ENCODE results near the gene SMARCB1. TPM values are rescaled to one million over a fixed set of nuclear protein-coding genes. Genes with fewer than 3 reads are reported as not detected.

The SMARCB1 gene
- total RNA-seq, 4 donors from 2014 or later = 39.1 to 64.4 (median 51.6) TPM

DNA sequence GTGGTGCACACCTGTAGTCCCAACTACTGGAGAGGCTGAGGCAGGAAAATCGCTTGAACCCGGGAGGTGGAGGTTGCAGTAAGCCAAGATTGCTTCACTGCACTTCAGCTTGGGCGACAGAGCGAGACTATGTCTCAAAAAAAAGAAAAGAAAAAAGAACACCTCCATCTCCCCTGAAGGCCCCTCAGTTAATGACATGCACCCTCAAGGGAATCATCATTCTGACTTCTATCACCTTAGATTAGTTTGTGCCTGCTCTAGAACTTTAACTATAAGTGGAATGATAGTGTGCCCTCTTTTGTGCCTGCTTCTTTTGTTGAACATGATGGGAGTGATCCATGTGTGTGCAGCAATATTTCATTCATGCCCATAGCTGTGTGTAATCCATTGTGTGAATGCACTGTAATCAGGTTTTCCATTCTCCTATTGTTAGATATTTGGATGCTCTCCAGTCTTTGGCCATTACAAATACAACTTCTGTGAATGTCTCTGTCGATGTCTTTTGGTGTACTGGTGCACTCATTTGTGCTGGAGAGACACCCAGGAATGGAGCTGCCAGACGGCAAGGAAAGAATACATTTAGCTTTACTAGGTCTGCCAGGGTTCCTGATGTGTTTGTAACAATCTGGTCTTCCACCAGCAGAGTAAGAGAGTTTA is 31.7 kb upstream of the SMARCB1 start:
- H3K4me3 ChIP-seq = no peak overlapping the region
- no peaks in the 10 kb centered on the region for H3K4me1 ChIP-seq
- DNase-seq = no peak
- no peaks in the 10 kb centered on the region for H3K9me3 ChIP-seq
- intact Hi-C loops (cut with DNase I; ENCODE audit: low total_unique reads) = no loop called here
- H3K27ac ChIP-seq = no peak overlapping the region
- no peaks in the 10 kb centered on the region for H3K36me3 ChIP-seq
- TF ChIP-seq POLR2A (IDR thresholded peaks at IDR 0.05) = no peak
- TF ChIP-seq CTCF (IDR thresholded peaks at IDR 0.05) = no peak
- H3K27me3 ChIP-seq = no peaks in the 10 kb centered on the region

DNA sequence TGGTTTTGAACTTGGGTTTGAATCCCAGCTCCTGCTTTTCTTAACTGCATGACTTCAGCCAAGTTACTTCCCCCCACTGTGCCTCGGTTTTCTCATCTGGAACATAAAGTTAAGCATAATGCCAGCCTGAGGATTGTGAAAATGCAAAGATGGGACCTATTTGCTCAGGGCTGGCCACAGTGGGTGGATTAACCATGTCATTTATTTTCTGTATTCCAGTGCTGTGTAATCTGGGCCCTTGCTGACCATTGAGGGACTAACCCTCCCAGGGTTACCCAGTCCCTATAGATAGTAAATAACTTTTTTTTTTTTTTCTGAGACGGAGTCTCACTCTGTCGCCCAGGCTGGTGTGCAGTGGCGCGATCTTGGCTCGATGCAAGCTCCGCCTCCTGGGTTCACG is 31.1 kb upstream of the SMARCB1 start:
- Histone ChIP-seq H3K27ac (no peak overlapping the region), H3K36me3 (no peaks in the 10 kb centered on the region), H3K4me3 (no peak overlapping the region), H3K4me1 (no peaks in the 10 kb centered on the region), H3K9me3 (no peaks in the 10 kb centered on the region), H3K27me3 (no peaks in the 10 kb centered on the region)
- TF ChIP-seq CTCF (IDR thresholded peaks at IDR 0.05) = no peak
- no peak for TF ChIP-seq POLR2A (IDR thresholded peaks at IDR 0.05)
- intact Hi-C loops (cut with DNase I; ENCODE audit: low total_unique reads) = no loop called here
- DNase-seq = no peak

- Histone ChIP-seq H3K4me3 (no peak overlapping the region), H3K27me3 (no peaks in the 10 kb centered on the region), H3K9me3 (no peaks in the 10 kb centered on the region), H3K27ac (no peak overlapping the region), H3K4me1 (no peaks in the 10 kb centered on the region), H3K36me3 (no peaks in the 10 kb centered on the region)
- TF ChIP-seq POLR2A (IDR thresholded peaks at IDR 0.05) = no peak
- no peak for TF ChIP-seq CTCF (IDR thresholded peaks at IDR 0.05)
- intact Hi-C loops (cut with DNase I; ENCODE audit: low total_unique reads) = no loop called here
- DNase-seq = no peak
Observed at GRCh38 chr22:23756891-23757290, 29.9 kb upstream of the SMARCB1 start.

DNA sequence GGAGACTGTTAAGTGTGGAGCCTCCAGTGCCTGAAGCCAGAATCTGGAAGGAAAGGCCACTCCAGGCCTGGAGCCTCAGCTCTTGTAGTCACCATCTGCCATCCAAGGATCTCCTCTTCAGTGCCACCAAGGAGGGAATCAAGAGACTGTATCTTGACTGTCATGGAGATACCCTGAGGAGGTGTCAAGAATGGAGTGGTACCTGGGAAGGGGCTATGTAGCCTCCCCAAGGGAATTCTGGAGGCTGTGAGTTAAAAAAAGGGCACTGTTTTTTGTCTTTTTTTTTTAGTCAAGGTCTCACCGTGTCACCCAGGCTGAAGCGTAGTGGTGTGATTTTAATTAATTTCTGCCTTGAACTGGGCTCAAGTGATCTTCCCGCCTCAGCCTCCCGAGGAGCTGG is 27.2 kb upstream of the SMARCB1 start:
- H3K36me3 ChIP-seq = no peaks in the 10 kb centered on the region
- intact Hi-C loops (cut with DNase I; ENCODE audit: low total_unique reads) = no loop called here
- DNase-seq = no peak
- no peak overlapping the region for H3K4me3 ChIP-seq
- no peak overlapping the region for H3K27ac ChIP-seq
- TF ChIP-seq CTCF (IDR thresholded peaks at IDR 0.05) (no peak), POLR2A (IDR thresholded peaks at IDR 0.05) (no peak)
- H3K4me1 ChIP-seq = peaks cover 0 to 3% of the 10 kb centered on the region in 2 donors
- H3K27me3 ChIP-seq = no peaks in the 10 kb centered on the region
- no peaks in the 10 kb centered on the region for H3K9me3 ChIP-seq

- intact Hi-C loops (cut with DNase I; ENCODE audit: low total_unique reads) = no loop called here
- Histone ChIP-seq H3K27me3 (no peaks in the 10 kb centered on the region), H3K4me1 (peaks cover 0 to 3% of the 10 kb centered on the region in 2 donors), H3K27ac (no peak overlapping the region), H3K9me3 (no peaks in the 10 kb centered on the region), H3K4me3 (no peak overlapping the region), H3K36me3 (no peaks in the 10 kb centered on the region)
- DNase-seq = no peak
- TF ChIP-seq POLR2A (IDR thresholded peaks at IDR 0.05) (no peak), CTCF (IDR thresholded peaks at IDR 0.05) (no peak)
Observed at GRCh38 chr22:23760056-23760455, 26.7 kb upstream of the SMARCB1 start.
